Nephron (organoid): ENCODE results near the gene HDAC4.

ENCODE experiments used
- H3K27ac Mint-ChIP-seq, 3 experiments: 2 replicates each; pipeline ENCODE4 v1.8.0; 2020; ENCODE audit warnings: mixed read lengths in 3 of 3, mild to moderate bottlenecking in 2 of 3, moderate library complexity in 1 of 3
- H3K27me3 Mint-ChIP-seq: 2 replicates; pipeline ENCODE4 v1.8.0; 2021; ENCODE audit warnings: low read depth, mild to moderate bottlenecking, moderate library complexity, mixed read lengths
- H3K36me3 Mint-ChIP-seq: 2 replicates; pipeline ENCODE4 v1.8.0; 2020; ENCODE audit warnings: low read depth, mixed read lengths
- H3K4me1 Mint-ChIP-seq: 2 replicates; pipeline ENCODE4 v1.8.0; 2020; ENCODE audit warnings: mixed read lengths
- H3K4me3 Mint-ChIP-seq, 3 experiments: 2 replicates each; pipeline ENCODE4 v1.8.0; 2020; ENCODE audit warnings: mild to moderate bottlenecking in 3 of 3, mixed read lengths in 3 of 3, moderate library complexity in 2 of 3
- H3K9me3 Mint-ChIP-seq: 2 replicates; pipeline ENCODE4 v1.8.0; 2020; ENCODE audit warnings: mixed read lengths
- CTCF ChIP-seq, 3 experiments: fragments of 200-600 bp; sonication (generic); IDR thresholded peaks; one replicate each; pipeline ENCODE4 v1.5.0; 2021; ENCODE audit warnings: antibody characterized with exemption in 3 of 3; ENCODE audit not compliant: unreplicated experiment in 3 of 3

The HDAC4 gene

GRCh38 chr2:239392072-239392357 lies 8.8 kb downstream of the HDAC4 start:
- no peak overlapping the region for H3K4me3 Mint-ChIP-seq
- H3K27ac Mint-ChIP-seq = no peak overlapping the region
- peaks cover 41% of the 10 kb centered on the region for H3K4me1 Mint-ChIP-seq
- TF ChIP-seq CTCF (IDR thresholded peaks at IDR 0.05; ENCODE audit: unreplicated experiment in 3 of 3) = no peak
- H3K27me3 Mint-ChIP-seq = peaks cover 6% of the 10 kb centered on the region
- peaks cover 10% of the 10 kb centered on the region for H3K36me3 Mint-ChIP-seq
- no peaks in the 10 kb centered on the region for H3K9me3 Mint-ChIP-seq

- H3K27ac Mint-ChIP-seq = peak overlapping the region in 1 of 3 experiments; percentile 21
- H3K27me3 Mint-ChIP-seq = peaks cover 6% of the 10 kb centered on the region
- no peak overlapping the region for H3K4me3 Mint-ChIP-seq
- peaks cover 36% of the 10 kb centered on the region for H3K4me1 Mint-ChIP-seq
- TF ChIP-seq CTCF (IDR thresholded peaks at IDR 0.05; ENCODE audit: unreplicated experiment in 3 of 3) = no peak
- H3K9me3 Mint-ChIP-seq = no peaks in the 10 kb centered on the region
- peaks cover 16% of the 10 kb centered on the region for H3K36me3 Mint-ChIP-seq
Observed at GRCh38 chr2:239391286-239392071, 9.3 kb downstream of the HDAC4 start.

- H3K36me3 Mint-ChIP-seq = peaks cover 23% of the 10 kb centered on the region
- no peak for TF ChIP-seq CTCF (IDR thresholded peaks at IDR 0.05; ENCODE audit: unreplicated experiment in 3 of 3)
- H3K4me1 Mint-ChIP-seq = peaks cover 33% of the 10 kb centered on the region
- H3K9me3 Mint-ChIP-seq = no peaks in the 10 kb centered on the region
- H3K27me3 Mint-ChIP-seq = peaks cover 6% of the 10 kb centered on the region
- H3K4me3 Mint-ChIP-seq = no peak overlapping the region
- no peak overlapping the region for H3K27ac Mint-ChIP-seq
Observed at GRCh38 chr2:239390546-239391285, 10.1 kb downstream of the HDAC4 start.

- H3K27me3 Mint-ChIP-seq = no peaks in the 10 kb centered on the region
- no peak overlapping the region for H3K27ac Mint-ChIP-seq
- H3K4me1 Mint-ChIP-seq = peaks cover 23% of the 10 kb centered on the region
- H3K9me3 Mint-ChIP-seq = no peaks in the 10 kb centered on the region
- H3K4me3 Mint-ChIP-seq = no peak overlapping the region
- peaks cover 25% of the 10 kb centered on the region for H3K36me3 Mint-ChIP-seq
- no peak for TF ChIP-seq CTCF (IDR thresholded peaks at IDR 0.05; ENCODE audit: unreplicated experiment in 3 of 3)
Observed at GRCh38 chr2:239389414-239390329, 11.1 kb downstream of the HDAC4 start.

- Mint-ChIP-seq H3K4me3 (no peak overlapping the region), H3K36me3 (peaks cover 34% of the 10 kb centered on the region), H3K9me3 (peaks cover 2% of the 10 kb centered on the region), H3K4me1 (peaks cover 13% of the 10 kb centered on the region), H3K27ac (no peak overlapping the region), H3K27me3 (no peaks in the 10 kb centered on the region)
- TF ChIP-seq CTCF (IDR thresholded peaks at IDR 0.05; ENCODE audit: unreplicated experiment in 3 of 3) = no peak
Observed at GRCh38 chr2:239388236-239389151, 12.3 kb downstream of the HDAC4 start.
